Keratinocyte (primary cell): ENCODE measurements around the gene ECE2. TPM values are rescaled to one million over a fixed set of nuclear protein-coding genes. Genes with fewer than 3 reads are reported as not detected.

Source experiments
- DNase-seq: peaks from one replicate; pipeline ENCODE4 v3.0.0-alpha.2; 2011; ENCODE audit warnings: low read depth, missing footprints, low spot score
- FAIRE-seq: peaks from 2 replicates; lab custom pipeline; 2011; peaks lifted over from hg19 to GRCh38; lab: Jason Lieb, UNC
- H2AFZ ChIP-seq: 2 replicates; pipeline ENCODE4 v1.6.0; 2012; ENCODE audit warnings: low read length, control low read depth, inconsistent platforms; ENCODE audit not compliant: control insufficient read depth
- H3K27ac ChIP-seq: 2 replicates; pipeline ENCODE4 v1.5.1; 2011; ENCODE audit warnings: low read length; ENCODE audit not compliant: control insufficient read depth, insufficient read depth
- H3K27me3 ChIP-seq: 3 replicates; pipeline ENCODE4 v1.6.0; 2011; ENCODE audit warnings: low read length; ENCODE audit not compliant: control insufficient read depth, insufficient read depth; ENCODE audit errors: extremely low read depth
- H3K36me3 ChIP-seq, 2 experiments: 2 replicates in 1 of 2; 3 replicates in 1 of 2; pipeline ENCODE4 v1.5.1; 2011; ENCODE audit warnings: low read length in 2 of 2, mild to moderate bottlenecking in 1 of 2; ENCODE audit not compliant: control insufficient read depth in 2 of 2, insufficient read depth in 2 of 2; ENCODE audit errors: extremely low read depth in 1 of 2
- H3K4me1 ChIP-seq: 3 replicates; pipeline ENCODE4 v1.5.1; 2011; ENCODE audit warnings: low read length; ENCODE audit not compliant: control insufficient read depth, insufficient read depth; ENCODE audit errors: extremely low read depth
- H3K4me2 ChIP-seq: 3 replicates; pipeline ENCODE4 v1.6.0; 2011; ENCODE audit warnings: low read depth, low read length; ENCODE audit not compliant: control insufficient read depth, insufficient read depth; ENCODE audit errors: extremely low read depth
- H3K4me3 ChIP-seq, 3 experiments: fragments of 200-600 bp in 1 of 3; sonication (generic) in 1 of 3; 2 replicates in 2 of 3; 3 replicates in 1 of 3; pipeline ENCODE4 v1.5.1; 2011 to 2016; ENCODE audit warnings: low read length in 3 of 3, mild to moderate bottlenecking in 3 of 3, control low read depth in 2 of 3, inconsistent platforms in 1 of 3, low read depth in 1 of 3, mixed read lengths in 1 of 3, mixed run types in 1 of 3, moderate library complexity in 1 of 3; ENCODE audit not compliant: control insufficient read depth in 2 of 3, insufficient read depth in 2 of 3; ENCODE audit errors: extremely low read depth in 1 of 3
- H3K79me2 ChIP-seq: 2 replicates; pipeline ENCODE4 v1.6.0; 2012; ENCODE audit warnings: low read length; ENCODE audit not compliant: control insufficient read depth, insufficient read depth
- H3K9ac ChIP-seq: 3 replicates; pipeline ENCODE4 v1.6.0; 2011; ENCODE audit warnings: low read length; ENCODE audit not compliant: control insufficient read depth, insufficient read depth; ENCODE audit errors: extremely low read depth
- H3K9me1 ChIP-seq: 3 replicates; pipeline ENCODE4 v1.6.0; 2011; ENCODE audit warnings: low read length; ENCODE audit not compliant: control insufficient read depth, insufficient read depth; ENCODE audit errors: extremely low read depth
- H3K9me3 ChIP-seq: 2 replicates; pipeline ENCODE4 v1.5.1; 2012; ENCODE audit warnings: low read depth, low read length; ENCODE audit not compliant: control insufficient read depth
- H4K20me1 ChIP-seq: 3 replicates; pipeline ENCODE4 v1.6.0; 2011; ENCODE audit warnings: low read length; ENCODE audit not compliant: control insufficient read depth, insufficient read depth; ENCODE audit errors: extremely low read depth
- EZH2 ChIP-seq: IDR thresholded peaks from one replicate; pipeline ENCODE4 v1.6.1; 2012; ENCODE audit warnings: inconsistent platforms, mild to moderate bottlenecking, low read length, moderate library complexity
- dilution Hi-C: fragments of 300-500 bp; cut with MboI; formaldehyde crosslinking; loops from one replicate; pipeline ENCODE4 v1.7.0; 2020; ENCODE audit warnings: low sequenced_read_pairs; ENCODE audit not compliant: extremely low pct_ligation_motif_present
- polyA plus RNA-seq, 5 experiments: library from polyadenylated mRNA; depleted of rRNA in 3 of 5; stranded (reverse) in 3 of 5; stranded (forward) in 1 of 5; unstranded in 1 of 5; fragments of >200 nt; gene quantifications; 1 replicate in 1 of 5; 2 replicates in 3 of 5; 3 replicates in 1 of 5; pipeline versions ENCODE4 v1.2.1 to v1.2.3, GENCODE V29; 2011 to 2012; ENCODE audit warnings: missing spikeins in 2 of 5, low read depth in 1 of 5, low replicate concordance in 1 of 5
- TF ChIP-seq, protein P1 (sequence below), 3 experiments: IDR thresholded peaks in 1 of 3; conservative IDR thresholded peaks in 1 of 3; optimal IDR thresholded peaks in 1 of 3; 2 replicates in 2 of 3; 3 replicates in 1 of 3; pipeline versions ENCODE3 to v1.5.1; 2011; ENCODE audit warnings: low read length in 3 of 3, mild to moderate bottlenecking in 3 of 3, moderate library complexity in 2 of 3, control low read depth in 1 of 3, inconsistent platforms in 1 of 3; ENCODE audit not compliant: insufficient read depth in 2 of 3; ENCODE audit errors: extremely low read depth in 1 of 3

Gene ECE2
- polyA plus RNA-seq, 1 donor (not counting 4 experiments of a cell fraction or from before 2014, with no cell fraction given), result not detected

DNA sequence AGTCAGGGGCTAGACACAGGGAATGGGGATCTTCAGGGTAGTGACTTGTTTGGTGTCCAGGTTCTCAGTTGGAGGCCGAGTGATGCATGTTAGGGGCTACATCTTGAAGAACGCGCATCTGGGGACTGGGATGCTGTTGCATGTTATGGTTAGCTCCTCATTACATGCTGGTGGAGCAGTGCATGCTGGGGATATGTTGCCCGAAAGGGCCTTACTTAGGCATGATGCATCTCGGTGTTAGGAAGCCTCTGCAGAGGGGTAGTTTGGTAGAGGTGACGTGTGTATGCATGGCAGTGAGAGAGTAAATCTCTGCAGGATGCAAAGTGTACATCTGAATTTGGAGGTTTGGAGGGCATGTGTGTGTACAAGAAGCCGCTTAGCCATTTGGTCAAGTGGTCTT lies 41.0 kb downstream of the ECE2 start:
- Histone ChIP-seq H3K36me3 (peaks cover 13 to 41% of the 10 kb centered on the region in 2 experiments), H3K4me1 (peaks cover 37% of the 10 kb centered on the region), H2AFZ (no peak overlapping the region), H3K27ac (peak overlapping the region; percentile 83), H3K4me3 (peak overlapping the region; percentile 73 to 90 (median 87)), H3K9me1 (no peaks in the 10 kb centered on the region), H3K27me3 (no peaks in the 10 kb centered on the region), H4K20me1 (peaks cover 51% of the 10 kb centered on the region), H3K4me2 (peak overlapping the region; percentile 97), H3K9me3 (no peaks in the 10 kb centered on the region), H3K9ac (peak overlapping the region; percentile 77), H3K79me2 (peaks cover 65% of the 10 kb centered on the region)
- TF ChIP-seq EZH2, result no peak
- TF ChIP-seq, protein P1, sequence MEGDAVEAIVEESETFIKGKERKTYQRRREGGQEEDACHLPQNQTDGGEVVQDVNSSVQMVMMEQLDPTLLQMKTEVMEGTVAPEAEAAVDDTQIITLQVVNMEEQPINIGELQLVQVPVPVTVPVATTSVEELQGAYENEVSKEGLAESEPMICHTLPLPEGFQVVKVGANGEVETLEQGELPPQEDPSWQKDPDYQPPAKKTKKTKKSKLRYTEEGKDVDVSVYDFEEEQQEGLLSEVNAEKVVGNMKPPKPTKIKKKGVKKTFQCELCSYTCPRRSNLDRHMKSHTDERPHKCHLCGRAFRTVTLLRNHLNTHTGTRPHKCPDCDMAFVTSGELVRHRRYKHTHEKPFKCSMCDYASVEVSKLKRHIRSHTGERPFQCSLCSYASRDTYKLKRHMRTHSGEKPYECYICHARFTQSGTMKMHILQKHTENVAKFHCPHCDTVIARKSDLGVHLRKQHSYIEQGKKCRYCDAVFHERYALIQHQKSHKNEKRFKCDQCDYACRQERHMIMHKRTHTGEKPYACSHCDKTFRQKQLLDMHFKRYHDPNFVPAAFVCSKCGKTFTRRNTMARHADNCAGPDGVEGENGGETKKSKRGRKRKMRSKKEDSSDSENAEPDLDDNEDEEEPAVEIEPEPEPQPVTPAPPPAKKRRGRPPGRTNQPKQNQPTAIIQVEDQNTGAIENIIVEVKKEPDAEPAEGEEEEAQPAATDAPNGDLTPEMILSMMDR (optimal IDR thresholded peaks at IDR 0.05 in 1 of 3, IDR thresholded peaks at IDR 0.05 in 1 of 3, conservative IDR thresholded peaks at IDR 0.05 in 1 of 3; ENCODE audit: extremely low read depth in 1 of 3, insufficient read depth in 2 of 3, low read length in 3 of 3), result no peak
- FAIRE-seq (no peak), DNase-seq (no peak)
- dilution Hi-C loops, result no loop called here

GRCh38 chr3:184317201-184317600 lies 41.4 kb downstream of the ECE2 start:
- Histone ChIP-seq H2AFZ (no peak overlapping the region), H3K9me1 (no peaks in the 10 kb centered on the region), H3K27ac (no peak overlapping the region), H3K9me3 (no peaks in the 10 kb centered on the region), H4K20me1 (peaks cover 53% of the 10 kb centered on the region), H3K36me3 (peaks cover 16 to 45% of the 10 kb centered on the region in 2 experiments), H3K27me3 (no peaks in the 10 kb centered on the region), H3K9ac (peak overlapping the region; percentile 77), H3K4me3 (peak overlapping the region in 1 of 3 experiments; percentile 73), H3K4me2 (peak overlapping the region; percentile 97), H3K79me2 (peaks cover 69% of the 10 kb centered on the region), H3K4me1 (peaks cover 37% of the 10 kb centered on the region)
- dilution Hi-C loops, result no loop called here
- no peak for DNase-seq
- FAIRE-seq, result no peak
- TF ChIP-seq, protein P1 (optimal IDR thresholded peaks at IDR 0.05 in 1 of 3, IDR thresholded peaks at IDR 0.05 in 1 of 3, conservative IDR thresholded peaks at IDR 0.05 in 1 of 3; ENCODE audit: extremely low read depth in 1 of 3, insufficient read depth in 2 of 3, low read length in 3 of 3), result no peak
- no peak for TF ChIP-seq EZH2
